ENCODE results near the gene PTPN18. TPM values are rescaled to one million over a fixed set of nuclear protein-coding genes. Genes with fewer than 3 reads are reported as not detected.

Gene PTPN18
- total RNA-seq, 1 donor from 2014 or later, result 30.2 TPM

- TF ChIP-seq CTCF (IDR thresholded peaks at IDR 0.05), result no peak
- Mint-ChIP-seq H3K4me1 (ENCODE audit: unreplicated experiment) (peaks cover 24% of the 10 kb centered on the region), H3K27me3 (ENCODE audit: unreplicated experiment) (no peaks in the 10 kb centered on the region), H3K36me3 (ENCODE audit: unreplicated experiment) (no peaks in the 10 kb centered on the region), H3K27ac (ENCODE audit: unreplicated experiment) (no peak overlapping the region), H3K9me3 (ENCODE audit: unreplicated experiment) (no peaks in the 10 kb centered on the region), H3K4me3 (ENCODE audit: unreplicated experiment) (peak overlapping the region; percentile 78)
- no peak for DNase-seq (ENCODE audit: extremely low spot score, unreplicated experiment)
These were observed 1.8 kb upstream of the PTPN18 start for GRCh38 chr2:130354139-130354428.

GRCh38 chr2:130355172-130355577 is 681 bp upstream of the PTPN18 start:
- no peaks in the 10 kb centered on the region for H3K27me3 Mint-ChIP-seq (ENCODE audit: unreplicated experiment)
- TF ChIP-seq CTCF (IDR thresholded peaks at IDR 0.05), result no peak
- peak overlapping the region; percentile 47 for H3K27ac Mint-ChIP-seq (ENCODE audit: unreplicated experiment)
- H3K36me3 Mint-ChIP-seq (ENCODE audit: unreplicated experiment), result no peaks in the 10 kb centered on the region
- peak overlapping the region; percentile 78 for H3K4me3 Mint-ChIP-seq (ENCODE audit: unreplicated experiment)
- no peak for DNase-seq (ENCODE audit: extremely low spot score, unreplicated experiment)
- peaks cover 24% of the 10 kb centered on the region for H3K4me1 Mint-ChIP-seq (ENCODE audit: unreplicated experiment)
- no peaks in the 10 kb centered on the region for H3K9me3 Mint-ChIP-seq (ENCODE audit: unreplicated experiment)

GRCh38 chr2:130357864-130358263 is 2.0 kb downstream of the PTPN18 start:
- no peak overlapping the region for H3K4me3 Mint-ChIP-seq (ENCODE audit: unreplicated experiment)
- H3K9me3 Mint-ChIP-seq (ENCODE audit: unreplicated experiment), result peaks cover 3% of the 10 kb centered on the region
- H3K4me1 Mint-ChIP-seq (ENCODE audit: unreplicated experiment), result peaks cover 17% of the 10 kb centered on the region
- H3K27me3 Mint-ChIP-seq (ENCODE audit: unreplicated experiment), result no peaks in the 10 kb centered on the region
- no peaks in the 10 kb centered on the region for H3K36me3 Mint-ChIP-seq (ENCODE audit: unreplicated experiment)
- TF ChIP-seq CTCF (IDR thresholded peaks at IDR 0.05), result no peak
- no peak overlapping the region for H3K27ac Mint-ChIP-seq (ENCODE audit: unreplicated experiment)
- DNase-seq (ENCODE audit: extremely low spot score, unreplicated experiment), result no peak

- no peak overlapping the region for H3K4me3 Mint-ChIP-seq (ENCODE audit: unreplicated experiment)
- no peak for DNase-seq (ENCODE audit: extremely low spot score, unreplicated experiment)
- H3K9me3 Mint-ChIP-seq (ENCODE audit: unreplicated experiment), result peaks cover 3% of the 10 kb centered on the region
- TF ChIP-seq CTCF (IDR thresholded peaks at IDR 0.05), result no peak
- peaks cover 12% of the 10 kb centered on the region for H3K4me1 Mint-ChIP-seq (ENCODE audit: unreplicated experiment)
- no peak overlapping the region for H3K27ac Mint-ChIP-seq (ENCODE audit: unreplicated experiment)
- H3K27me3 Mint-ChIP-seq (ENCODE audit: unreplicated experiment), result no peaks in the 10 kb centered on the region
- H3K36me3 Mint-ChIP-seq (ENCODE audit: unreplicated experiment), result no peaks in the 10 kb centered on the region
These were observed 2.8 kb downstream of the PTPN18 start for GRCh38 chr2:130358420-130359350.

- no peak overlapping the region for H3K4me3 Mint-ChIP-seq (ENCODE audit: unreplicated experiment)
These were observed 3.6 kb downstream of the PTPN18 start for GRCh38 chr2:130359466-130359865.

More at GRCh38 chr2:130359466-130359865, 3.6 kb downstream of the PTPN18 start:
- H3K9me3 Mint-ChIP-seq (ENCODE audit: unreplicated experiment), result peaks cover 3% of the 10 kb centered on the region
- no peak overlapping the region for H3K27ac Mint-ChIP-seq (ENCODE audit: unreplicated experiment)
- TF ChIP-seq CTCF (IDR thresholded peaks at IDR 0.05), result no peak
- H3K36me3 Mint-ChIP-seq (ENCODE audit: unreplicated experiment), result no peaks in the 10 kb centered on the region
- peaks cover 9% of the 10 kb centered on the region for H3K4me1 Mint-ChIP-seq (ENCODE audit: unreplicated experiment)
- no peaks in the 10 kb centered on the region for H3K27me3 Mint-ChIP-seq (ENCODE audit: unreplicated experiment)
- no peak for DNase-seq (ENCODE audit: extremely low spot score, unreplicated experiment)
